OCI-LY7 (cell line): ENCODE measurements around the gene FYN. TPM values are rescaled to one million over a fixed set of nuclear protein-coding genes. Genes with fewer than 3 reads are reported as not detected.

ENCODE experiments used
- BruUV-seq: library from RNA; stranded (reverse); fragments of 400-500 nt; replicated peaks from 2 replicates; lab custom pipeline; 2021; lab: Mats Ljungman, UMichigan
- CTCF ChIA-PET: fragments of 300-600 bp; sonication (Branson Sonifier 250); formaldehyde crosslinking; loops from one replicate; lab custom pipeline; 2022; ENCODE audit warnings: antibody characterized with exemption; ENCODE audit not compliant: unreplicated experiment; lab: Charles Lee
- POLR2A ChIA-PET: fragments of 300-600 bp; sonication (Branson Sonifier 250); formaldehyde crosslinking; loops from one replicate; lab custom pipeline; 2022; ENCODE audit warnings: antibody characterized with exemption; lab: Charles Lee
- DNase-seq: peaks from one replicate; pipeline ENCODE4 v3.0.0-alpha.2; 2015; ENCODE audit warnings: low spot score
- H2AFZ ChIP-seq: fragments of 200-600 bp; sonication (generic), shearing (Covaris generic); 2 replicates; pipeline ENCODE4 v1.6.1; 2014; ENCODE audit warnings: mild to moderate bottlenecking, antibody characterized with exemption, low read length, moderate library complexity
- H3K27ac ChIP-seq: fragments of 200-600 bp; sonication (generic); 2 replicates; pipeline ENCODE4 v1.5.1; 2014; ENCODE audit warnings: mixed run types, low read depth, mild to moderate bottlenecking, moderate library complexity, low read length, inconsistent platforms; ENCODE audit not compliant: poor library complexity, severe bottlenecking
- H3K36me3 ChIP-seq: fragments of 200-600 bp; sonication (generic); 2 replicates; pipeline ENCODE4 v1.6.1; 2014; ENCODE audit warnings: mild to moderate bottlenecking, antibody characterized with exemption, low read length, moderate library complexity, mixed read lengths; ENCODE audit not compliant: insufficient read depth
- H3K4me1 ChIP-seq: fragments of 200-600 bp; sonication (generic); 2 replicates; pipeline ENCODE4 v1.5.1; 2014; ENCODE audit warnings: mild to moderate bottlenecking, low read length; ENCODE audit not compliant: insufficient read depth, poor library complexity, severe bottlenecking
- H3K4me2 ChIP-seq: fragments of 200-600 bp; sonication (generic); 2 replicates; pipeline ENCODE4 v1.6.1; 2014; ENCODE audit warnings: mild to moderate bottlenecking, low read length
- H3K4me3 ChIP-seq: fragments of 200-600 bp; sonication (generic); 2 replicates; pipeline ENCODE4 v1.5.1; 2014; ENCODE audit warnings: mild to moderate bottlenecking, low read depth, low read length; ENCODE audit not compliant: poor library complexity, severe bottlenecking
- H3K79me2 ChIP-seq: fragments of 200-600 bp; sonication (generic); 2 replicates; pipeline ENCODE4 v1.6.1; 2016; ENCODE audit warnings: low read depth, mild to moderate bottlenecking, low read length, moderate library complexity, mixed read lengths; ENCODE audit not compliant: insufficient read depth
- H3K9me2 ChIP-seq: fragments of 200-600 bp; sonication (generic); 2 replicates; pipeline ENCODE4 v1.6.1; 2016; ENCODE audit warnings: mild to moderate bottlenecking, low read length, mixed read lengths; ENCODE audit not compliant: insufficient read depth
- H3K9me3 ChIP-seq: fragments of 200-600 bp; sonication (generic); 2 replicates; pipeline ENCODE4 v1.6.1; 2014; ENCODE audit warnings: mild to moderate bottlenecking, mixed run types, low read length, mixed read lengths
- H4K20me1 ChIP-seq: fragments of 200-600 bp; sonication (generic); 2 replicates; pipeline ENCODE4 v1.6.1; 2014; ENCODE audit warnings: mild to moderate bottlenecking, antibody characterized with exemption, low read length, moderate library complexity, mixed read lengths; ENCODE audit not compliant: insufficient read depth
- CTCF ChIP-seq: fragments of 200-600 bp; sonication (generic); conservative IDR thresholded peaks from 2 replicates; pipeline ENCODE4 v1.5.1; 2014; ENCODE audit warnings: mild to moderate bottlenecking, antibody characterized with exemption, low read length, moderate library complexity, mixed read lengths
- EZH2phosphoT487 ChIP-seq: fragments of 200-600 bp; sonication (generic); IDR thresholded peaks from 2 replicates; pipeline ENCODE4 v1.6.1; 2018; ENCODE audit warnings: low read depth, borderline replicate concordance, mild to moderate bottlenecking, mixed run types, antibody characterized with exemption, low read length, moderate library complexity, mixed read lengths
- intact Hi-C: fragments of 100-400 bp; cut with micrococcal nuclease; formaldehyde crosslinking; loops from one replicate; pipeline ENCODE4 v1.10.0; 2022; ENCODE audit not compliant: unreplicated experiment
- total RNA-seq, 2 experiments: library from RNA; depleted of rRNA in 1 of 2; stranded (reverse); fragments of >200 nt in 1 of 2; shearing (Covaris generic) in 1 of 2; gene quantifications; 2 replicates each; pipeline ENCODE4 v1.2.3, GENCODE V29; 2014 to 2022

FYN gene
- total RNA-seq, 2 experiments from 2014 or later, result 57.3 to 92.9 TPM

- intact Hi-C loops, result no loop called here
- no peaks in the 10 kb centered on the region for H3K4me1 ChIP-seq
These were observed 77.7 kb downstream of the FYN start for GRCh38 chr6:111795558-111795957.

GRCh38 chr6:111794727-111795452 is 78.4 kb downstream of the FYN start:
- H3K4me2 ChIP-seq, result no peak overlapping the region
- H3K9me2 ChIP-seq, result no peaks in the 10 kb centered on the region
- TF ChIP-seq EZH2phosphoT487, result no peak
- no peak for TF ChIP-seq CTCF
- no peak overlapping the region for H3K27ac ChIP-seq
- no peak overlapping the region for H2AFZ ChIP-seq
- no peaks in the 10 kb centered on the region for H4K20me1 ChIP-seq
- H3K79me2 ChIP-seq, result no peaks in the 10 kb centered on the region
- intact Hi-C loops, result no loop called here
- CTCF ChIA-PET, result no interaction called here
- H3K9me3 ChIP-seq, result no peaks in the 10 kb centered on the region
- no TSS peak for BruUV-seq
- DNase-seq, result no peak
- H3K36me3 ChIP-seq, result no peaks in the 10 kb centered on the region
- POLR2A ChIA-PET, result interaction anchor here (1.3 kb wide), 1 partner anchor 31 kb away, joined by 3 read pairs; no protein-coding TSS in a partner anchor
- no peak overlapping the region for H3K4me3 ChIP-seq
- H3K4me1 ChIP-seq, result no peaks in the 10 kb centered on the region

More at GRCh38 chr6:111795558-111795957, 77.7 kb downstream of the FYN start:
- POLR2A ChIA-PET, result interaction anchor here (1.3 kb wide), 1 partner anchor 31 kb away, joined by 3 read pairs; no protein-coding TSS in a partner anchor
- Histone ChIP-seq H3K9me3 (no peaks in the 10 kb centered on the region), H3K4me2 (no peak overlapping the region), H3K9me2 (no peaks in the 10 kb centered on the region), H3K79me2 (no peaks in the 10 kb centered on the region), H3K4me3 (no peak overlapping the region), H3K27ac (no peak overlapping the region), H4K20me1 (no peaks in the 10 kb centered on the region), H3K36me3 (no peaks in the 10 kb centered on the region), H2AFZ (no peak overlapping the region)
- CTCF ChIA-PET, result no interaction called here
- no peak for DNase-seq
- BruUV-seq, result no TSS peak
- TF ChIP-seq EZH2phosphoT487, result no peak
- no peak for TF ChIP-seq CTCF

- Histone ChIP-seq H3K9me2 (no peaks in the 10 kb centered on the region), H3K27ac (no peak overlapping the region), H2AFZ (no peak overlapping the region), H3K36me3 (no peaks in the 10 kb centered on the region), H3K4me3 (no peak overlapping the region), H4K20me1 (no peaks in the 10 kb centered on the region), H3K4me1 (no peaks in the 10 kb centered on the region), H3K79me2 (no peaks in the 10 kb centered on the region), H3K4me2 (no peak overlapping the region), H3K9me3 (no peaks in the 10 kb centered on the region)
- TF ChIP-seq EZH2phosphoT487, result no peak
- TF ChIP-seq CTCF, result no peak
- CTCF ChIA-PET, result no interaction called here
- POLR2A ChIA-PET, result interaction anchor here (1.4 kb wide), 1 partner anchor 33 kb away, joined by 3 read pairs; no protein-coding TSS in a partner anchor
- intact Hi-C loops, result no loop called here
- no peak for DNase-seq
- BruUV-seq, result no TSS peak
These were observed 79.0 kb downstream of the FYN start for GRCh38 chr6:111794300-111794699.
